CD1c-positive myeloid dendritic cell (primary cell): ENCODE measurements around the gene ZIC2.

Source experiments
- DNase-seq: peaks from one replicate; pipeline ENCODE4 v3.0.0-alpha.2; 2016; ENCODE audit errors: extremely low spot score

ZIC2 gene

GRCh38 chr13:99974296-99974938 lies 7.2 kb upstream of the ZIC2 start:
- DNase-seq: no peak

GRCh38 chr13:99974939-99975561 lies 6.5 kb upstream of the ZIC2 start:
- DNase-seq: no peak

- DNase-seq: no peak
These were observed 6.0 kb upstream of the ZIC2 start for GRCh38 chr13:99975626-99976025.

DNA sequence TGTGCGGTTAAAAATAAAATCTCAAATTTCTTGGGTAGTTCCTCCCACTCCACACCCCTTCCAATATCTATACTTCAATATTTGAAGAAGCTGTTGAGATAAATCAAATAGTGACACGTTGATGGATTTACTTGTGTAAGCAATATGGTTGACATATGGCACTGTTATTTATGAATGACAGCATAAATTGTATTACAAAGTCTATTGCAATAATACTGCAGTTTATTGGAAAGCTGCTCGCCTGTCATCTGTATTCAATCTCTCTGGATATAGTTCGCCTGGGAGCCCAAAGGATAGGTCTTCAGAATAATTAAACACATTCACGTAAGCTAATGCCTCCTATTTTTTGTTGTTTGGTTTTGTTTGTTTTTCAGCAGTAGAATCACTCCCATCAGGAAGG lies 5.0 kb upstream of the ZIC2 start:
- DNase-seq: no peak

DNA sequence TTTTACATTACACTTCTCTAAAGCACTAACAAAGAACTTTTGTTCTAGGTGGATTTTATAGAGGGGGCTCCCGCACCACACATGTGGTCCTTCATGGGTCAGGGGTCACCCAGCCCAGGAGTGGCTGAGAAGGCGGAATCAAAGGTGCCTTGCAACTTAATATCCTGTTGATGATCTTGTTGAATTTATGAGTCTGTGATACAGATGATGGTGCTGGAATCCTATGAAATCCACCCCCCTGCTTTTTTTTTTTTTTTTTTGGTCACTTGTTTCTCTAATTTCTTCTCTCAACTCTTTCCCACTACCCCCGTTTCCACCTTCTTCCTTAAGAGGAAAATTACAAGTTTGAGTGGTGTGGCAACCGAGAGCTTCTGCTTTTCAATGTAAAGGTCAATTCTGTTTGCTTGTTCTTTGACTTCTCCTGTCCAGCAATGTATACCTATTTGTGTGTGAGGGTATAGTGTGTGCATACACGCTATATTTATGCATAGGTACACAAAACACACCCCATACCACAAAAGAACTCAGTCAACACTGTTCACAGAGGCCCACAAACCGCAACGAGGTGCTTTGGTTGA lies 4.2 kb upstream of the ZIC2 start:
- peak; percentile 54 for DNase-seq

- no peak for DNase-seq
These were observed 3.4 kb upstream of the ZIC2 start for GRCh38 chr13:99977912-99978798.

- DNase-seq: no peak
These were observed 2.7 kb upstream of the ZIC2 start for GRCh38 chr13:99978799-99979452.

GRCh38 chr13:99979453-99980200 lies 2.0 kb upstream of the ZIC2 start:
- no peak for DNase-seq

DNA sequence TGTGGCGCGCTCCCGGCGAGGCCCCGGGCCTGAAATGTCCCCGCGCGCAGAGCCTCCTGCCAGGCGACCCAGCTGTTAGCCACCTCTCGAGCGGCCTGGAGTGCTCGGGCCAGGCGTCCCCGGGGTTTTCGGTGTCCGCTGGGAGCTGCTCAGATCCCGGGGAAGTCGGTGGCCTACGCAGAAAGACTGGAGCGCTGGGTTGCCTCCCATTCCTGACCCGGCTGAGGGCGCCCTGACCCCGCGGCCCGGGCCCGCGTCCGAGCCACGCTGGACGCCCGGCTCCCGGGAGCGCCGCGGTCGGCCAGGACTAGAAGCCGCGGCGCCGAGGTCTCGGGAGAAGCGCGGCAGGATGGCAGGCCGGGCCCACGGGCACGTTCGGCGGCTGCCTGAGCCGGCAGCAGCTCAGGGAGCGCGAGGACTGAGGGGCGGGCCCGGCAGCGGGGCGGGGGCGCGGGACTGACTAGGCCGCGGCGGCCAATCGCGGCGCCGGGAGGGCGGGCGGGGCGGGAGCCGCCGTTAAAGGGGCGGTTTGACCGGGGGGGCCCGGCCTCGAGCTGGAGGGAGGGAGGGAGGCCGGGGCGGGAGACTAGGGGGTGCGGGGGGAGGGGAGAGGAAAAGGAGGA lies 1.3 kb upstream of the ZIC2 start:
- peak; percentile 53 for DNase-seq

- DNase-seq: no peak
These were observed 505 bp upstream of the ZIC2 start for GRCh38 chr13:99980824-99981734.

- peak; percentile 52 for DNase-seq
These were observed 599 bp downstream of the ZIC2 start for GRCh38 chr13:99982036-99982730.

DNA sequence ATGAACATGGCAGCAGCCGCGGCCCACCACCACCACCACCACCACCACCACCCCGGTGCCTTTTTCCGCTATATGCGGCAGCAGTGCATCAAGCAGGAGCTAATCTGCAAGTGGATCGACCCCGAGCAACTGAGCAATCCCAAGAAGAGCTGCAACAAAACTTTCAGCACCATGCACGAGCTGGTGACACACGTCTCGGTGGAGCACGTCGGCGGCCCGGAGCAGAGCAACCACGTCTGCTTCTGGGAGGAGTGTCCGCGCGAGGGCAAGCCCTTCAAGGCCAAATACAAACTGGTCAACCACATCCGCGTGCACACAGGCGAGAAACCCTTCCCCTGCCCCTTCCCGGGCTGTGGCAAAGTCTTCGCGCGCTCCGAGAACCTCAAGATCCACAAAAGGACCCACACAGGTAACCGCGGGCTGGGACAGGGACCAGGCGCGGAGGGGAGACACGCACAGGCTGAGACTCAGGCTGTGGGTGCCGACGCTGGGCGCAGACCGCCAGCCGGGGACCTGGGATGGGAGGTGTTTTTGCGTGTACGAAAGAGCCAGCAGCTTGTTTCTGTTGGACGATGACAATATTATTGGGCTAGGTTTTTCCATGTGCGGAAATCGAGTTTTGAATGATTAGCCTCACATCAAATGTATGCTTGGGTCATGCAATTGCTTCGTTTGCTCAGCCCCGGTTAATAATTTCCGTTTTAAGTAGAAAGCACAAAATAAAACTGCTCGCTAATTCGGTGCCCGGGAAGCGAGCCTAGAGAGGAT lies 1.3 kb downstream of the ZIC2 start:
- DNase-seq: no peak

DNA sequence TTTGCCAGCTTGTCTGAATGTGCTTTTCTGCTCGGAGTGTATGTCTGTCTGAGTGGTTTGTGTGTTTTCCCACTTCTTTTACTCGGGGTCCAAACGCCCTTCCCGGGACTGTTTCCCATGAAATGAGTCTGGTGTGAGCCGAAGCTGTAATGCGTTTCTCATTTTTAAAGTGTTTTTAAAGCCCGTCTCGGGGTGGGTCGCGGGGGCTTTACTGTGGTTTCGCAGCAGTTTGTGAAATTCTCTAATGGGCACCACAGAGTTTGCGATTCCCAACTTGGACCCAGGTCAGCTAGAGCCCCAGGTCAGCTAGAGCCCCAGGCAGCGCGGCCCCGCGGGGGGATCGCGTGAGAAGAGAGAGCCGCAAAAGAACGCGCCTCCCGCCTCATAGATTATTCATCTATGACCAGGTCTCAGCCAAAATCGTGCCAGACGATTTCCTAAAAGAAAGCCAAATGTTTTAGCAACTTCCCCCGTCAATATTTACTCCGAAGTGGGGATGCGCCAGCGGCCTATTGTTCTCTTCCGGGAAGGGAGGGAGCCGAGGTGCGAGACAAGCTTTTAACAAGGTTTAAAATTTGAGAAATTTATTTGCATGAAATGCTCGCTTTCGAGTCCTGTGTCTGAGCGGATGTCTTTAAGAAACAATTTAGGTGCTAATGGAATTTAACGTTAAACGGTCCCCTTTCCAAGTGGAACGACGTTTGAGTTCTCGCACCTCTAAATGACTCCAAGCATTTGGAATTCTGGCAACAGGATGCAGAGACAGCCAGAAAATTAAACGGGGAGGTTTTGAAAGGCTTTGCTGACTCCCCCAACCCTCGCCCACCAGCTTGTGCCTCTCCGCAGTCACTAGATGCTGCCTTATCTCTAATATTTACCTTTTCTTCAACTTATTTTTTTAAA lies 2.2 kb downstream of the ZIC2 start:
- DNase-seq: no peak

DNA sequence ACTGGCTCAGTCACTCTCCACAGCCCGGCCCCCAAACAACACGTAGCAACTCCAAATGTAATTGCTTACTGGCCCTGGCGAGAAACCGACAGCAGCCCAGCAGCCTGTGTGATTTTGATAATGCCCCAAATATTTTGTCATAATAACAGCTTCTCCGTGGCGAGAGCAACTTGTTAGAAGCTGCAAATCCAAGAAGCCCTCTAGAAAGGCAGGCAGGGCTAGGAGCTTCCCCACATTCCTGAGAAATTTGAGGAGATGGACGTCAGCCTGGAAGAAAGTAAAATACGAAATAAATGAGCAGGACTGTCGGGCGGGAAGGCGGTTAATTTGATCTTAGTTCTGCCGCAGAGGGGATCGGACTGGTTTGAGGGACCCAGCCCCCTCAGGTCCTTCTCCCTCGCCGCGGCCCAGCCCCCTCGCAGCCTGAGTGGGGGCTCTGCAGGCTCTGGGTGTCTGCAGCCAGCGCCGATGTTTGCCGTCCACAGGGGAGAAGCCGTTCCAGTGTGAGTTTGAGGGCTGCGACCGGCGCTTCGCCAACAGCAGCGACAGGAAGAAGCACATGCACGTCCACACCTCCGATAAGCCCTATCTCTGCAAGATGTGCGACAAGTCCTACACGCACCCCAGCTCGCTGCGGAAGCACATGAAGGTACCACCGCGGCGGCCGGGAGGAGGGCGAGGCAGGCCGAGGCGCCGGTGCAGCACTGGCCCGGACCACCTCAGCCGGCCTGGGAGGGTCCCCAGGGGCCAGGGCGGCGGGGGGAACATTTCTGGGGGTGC lies 3.1 kb downstream of the ZIC2 start:
- DNase-seq: no peak

DNA sequence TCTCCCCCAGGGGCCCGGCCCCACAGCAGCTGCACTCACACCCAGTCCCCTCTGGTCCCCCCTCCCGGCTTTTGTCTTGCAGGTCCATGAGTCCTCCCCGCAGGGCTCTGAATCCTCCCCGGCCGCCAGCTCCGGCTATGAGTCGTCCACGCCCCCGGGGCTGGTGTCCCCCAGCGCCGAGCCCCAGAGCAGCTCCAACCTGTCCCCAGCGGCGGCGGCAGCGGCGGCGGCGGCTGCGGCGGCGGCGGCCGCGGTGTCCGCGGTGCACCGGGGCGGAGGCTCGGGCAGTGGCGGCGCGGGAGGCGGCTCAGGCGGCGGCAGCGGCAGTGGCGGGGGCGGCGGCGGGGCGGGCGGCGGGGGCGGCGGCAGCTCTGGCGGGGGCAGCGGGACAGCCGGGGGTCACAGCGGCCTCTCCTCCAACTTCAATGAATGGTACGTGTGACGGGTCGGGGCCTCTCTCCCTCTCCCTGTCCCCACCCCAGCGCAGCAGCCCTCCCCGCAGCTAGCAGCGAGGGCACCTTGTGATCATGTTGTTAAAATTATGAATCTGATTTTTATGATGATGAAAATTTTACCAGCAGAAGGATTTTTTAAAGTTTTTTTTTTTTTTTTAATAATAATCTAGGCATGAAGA lies 3.8 kb downstream of the ZIC2 start:
- DNase-seq: no peak
